Measurements from ENCODE around the gene PLXDC1. TPM values are rescaled to one million over a fixed set of nuclear protein-coding genes. Genes with fewer than 3 reads are reported as not detected.
"Not testable (repeated sequence)": the region's sequence is repeated elsewhere in the genome, so short reads cannot be mapped to it uniquely, and the experiment has no call there.

Gene PLXDC1
- polyA plus RNA-seq, 10 donors = 4.0 to 14.0 (median 8.5) TPM

- no peak for DNase-seq
Observed at GRCh38 chr17:39183045-39183444, 31.6 kb upstream of the PLXDC1 start.

GRCh38 chr17:39181303-39181702 lies 29.9 kb upstream of the PLXDC1 start:
- DNase-seq = no peak

GRCh38 chr17:39178536-39178935 lies 27.1 kb upstream of the PLXDC1 start:
- no peak for DNase-seq

- DNase-seq = no peak
Observed at GRCh38 chr17:39177256-39177655, 25.8 kb upstream of the PLXDC1 start.

GRCh38 chr17:39175695-39176093 lies 24.3 kb upstream of the PLXDC1 start:
- no peak for DNase-seq

- peak in 2 of 3 donors; percentile 78 to 83 for DNase-seq
Observed at GRCh38 chr17:39174920-39175694, 23.7 kb upstream of the PLXDC1 start.

GRCh38 chr17:39173526-39174274 lies 22.3 kb upstream of the PLXDC1 start:
- no peak for DNase-seq

GRCh38 chr17:39173080-39173479 lies 21.6 kb upstream of the PLXDC1 start:
- no peak for DNase-seq

GRCh38 chr17:39171933-39172332 lies 20.5 kb upstream of the PLXDC1 start:
- DNase-seq = no peak

- DNase-seq = no peak
Observed at GRCh38 chr17:39170558-39170957, 19.1 kb upstream of the PLXDC1 start.

GRCh38 chr17:39170109-39170508 lies 18.7 kb upstream of the PLXDC1 start:
- no peak for DNase-seq

GRCh38 chr17:39169518-39169917 lies 18.1 kb upstream of the PLXDC1 start:
- DNase-seq = no peak

GRCh38 chr17:39169101-39169500 lies 17.7 kb upstream of the PLXDC1 start:
- no peak for DNase-seq

- DNase-seq = not testable (repeated sequence)
Observed at GRCh38 chr17:39168503-39168902, 17.1 kb upstream of the PLXDC1 start.

- DNase-seq = peak in 2 of 3 donors; percentile 54 to 68
Observed at GRCh38 chr17:39167476-39167875, 16.0 kb upstream of the PLXDC1 start.

- no peak for DNase-seq
Observed at GRCh38 chr17:39166437-39167335, 15.2 kb upstream of the PLXDC1 start.

- DNase-seq = no peak
Observed at GRCh38 chr17:39165841-39166349, 14.5 kb upstream of the PLXDC1 start, which contains the start of gene ARL5C. ARL5C (minus strand) TSS chr17:39166161; CDS start chr17:39165760, 401 bp downstream.

GRCh38 chr17:39165178-39165840 lies 13.9 kb upstream of the PLXDC1 start:
- no peak for DNase-seq

GRCh38 chr17:39164675-39165143 lies 13.3 kb upstream of the PLXDC1 start:
- DNase-seq = peak; percentile 90 to 95 (median 92)

- no peak for DNase-seq
Observed at GRCh38 chr17:39161962-39162361, 10.5 kb upstream of the PLXDC1 start.

- DNase-seq = no peak
Observed at GRCh38 chr17:39158623-39159022, 7.2 kb upstream of the PLXDC1 start.

Data from muscle of back (tissue), 11 donors.